ENCODE measurements around the gene RNF214. TPM values are rescaled to one million over a fixed set of nuclear protein-coding genes. Genes with fewer than 3 reads are reported as not detected.

Gene RNF214
- polyA plus RNA-seq, 3 donors = 6.4 to 13.8 (median 7.8) TPM

GRCh38 chr11:117199053-117199915, 33.2 kb upstream of the RNF214 start, which contains the start of gene TAGLN:
Gene TAGLN, plus strand, starts transcription at chr11:117199370. Its CDS starts 3,644 bp downstream, at chr11:117203014.
- Histone ChIP-seq H2AFZ (ENCODE audit: insufficient read depth, low read depth, low read length, poor library complexity, severe bottlenecking) (no peak within 1 kb of the TSS), H3K27me3 (ENCODE audit: control insufficient read depth in 2 of 2, insufficient read depth in 2 of 2, low read length in 2 of 2) (no peaks in the 10 kb centered on the region), H3K9me3 (replicated peaks in 1 of 2; ENCODE audit: control insufficient read depth in 1 of 2, insufficient read depth in 1 of 2, low read length in 2 of 2) (no peaks in the 10 kb centered on the region), H3K4me2 (replicated peaks; ENCODE audit: extremely low read depth, low read length, poor library complexity, severe bottlenecking) (no peak within 1 kb of the TSS), H4K20me1 (ENCODE audit: insufficient read depth, low read length) (peaks cover 12% of the 10 kb centered on the region), H3K79me2 (ENCODE audit: insufficient read depth, low read length) (no peaks in the 10 kb centered on the region), H3K9ac (ENCODE audit: insufficient read depth, low read length, poor library complexity, severe bottlenecking) (no peak within 1 kb of the TSS), H3K4me3 (replicated peaks in 1 of 3; ENCODE audit: low read depth in 2 of 3, low read length in 3 of 3) (no peak within 1 kb of the TSS), H3K4me1 (ENCODE audit: control insufficient read depth in 1 of 2, insufficient read depth in 2 of 2, low read length in 2 of 2) (peaks cover 18 to 26% of the 10 kb centered on the region in 2 donors), H3K27ac (ENCODE audit: low read depth in 1 of 2, low read length in 2 of 2) (no peak within 1 kb of the TSS), H3K36me3 (replicated peaks in 1 of 2; ENCODE audit: control insufficient read depth in 1 of 2, insufficient read depth in 2 of 2, low read length in 2 of 2) (peaks cover 39 to 60% of the 10 kb centered on the region in 2 donors)
- Mint-ChIP-seq H3K4me3 (peak within 1 kb of the TSS in 1 of 2 donors; percentile 16), H3K27ac (peak within 1 kb of the TSS in 3 of 7 donors; percentile 6 to 45 (median 32)), H3K4me1 (peaks cover 35% of the 10 kb centered on the region), H3K27me3 (ENCODE audit: low read depth in 3 of 3) (peaks cover 3 to 7% (median 6%) of the 10 kb centered on the region in 3 donors), H3K36me3 (peaks cover 54 to 66% of the 10 kb centered on the region in 2 donors), H3K9me3 (peaks cover 0 to 3% (median 0%) of the 10 kb centered on the region in 7 donors)
- TF ChIP-seq, protein P1, sequence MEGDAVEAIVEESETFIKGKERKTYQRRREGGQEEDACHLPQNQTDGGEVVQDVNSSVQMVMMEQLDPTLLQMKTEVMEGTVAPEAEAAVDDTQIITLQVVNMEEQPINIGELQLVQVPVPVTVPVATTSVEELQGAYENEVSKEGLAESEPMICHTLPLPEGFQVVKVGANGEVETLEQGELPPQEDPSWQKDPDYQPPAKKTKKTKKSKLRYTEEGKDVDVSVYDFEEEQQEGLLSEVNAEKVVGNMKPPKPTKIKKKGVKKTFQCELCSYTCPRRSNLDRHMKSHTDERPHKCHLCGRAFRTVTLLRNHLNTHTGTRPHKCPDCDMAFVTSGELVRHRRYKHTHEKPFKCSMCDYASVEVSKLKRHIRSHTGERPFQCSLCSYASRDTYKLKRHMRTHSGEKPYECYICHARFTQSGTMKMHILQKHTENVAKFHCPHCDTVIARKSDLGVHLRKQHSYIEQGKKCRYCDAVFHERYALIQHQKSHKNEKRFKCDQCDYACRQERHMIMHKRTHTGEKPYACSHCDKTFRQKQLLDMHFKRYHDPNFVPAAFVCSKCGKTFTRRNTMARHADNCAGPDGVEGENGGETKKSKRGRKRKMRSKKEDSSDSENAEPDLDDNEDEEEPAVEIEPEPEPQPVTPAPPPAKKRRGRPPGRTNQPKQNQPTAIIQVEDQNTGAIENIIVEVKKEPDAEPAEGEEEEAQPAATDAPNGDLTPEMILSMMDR (IDR thresholded peaks at IDR 0.05) = no peak
- intact Hi-C loops (cut with micrococcal nuclease) = no loop called here
- DNase-seq = no peak
- 67% methylated on average over 14 of the region's 34 CpGs for WGBS (ENCODE audit: insufficient coverage)

- TF ChIP-seq, protein P1 (IDR thresholded peaks at IDR 0.05) = no peak
- H3K4me2 ChIP-seq (replicated peaks; ENCODE audit: extremely low read depth, low read length, poor library complexity, severe bottlenecking) = no peak overlapping the region
- no peak overlapping the region for H3K9ac ChIP-seq (ENCODE audit: insufficient read depth, low read length, poor library complexity, severe bottlenecking)
- no peaks in the 10 kb centered on the region for H3K27me3 ChIP-seq (ENCODE audit: control insufficient read depth in 2 of 2, insufficient read depth in 2 of 2, low read length in 2 of 2)
- no peaks in the 10 kb centered on the region for H3K79me2 ChIP-seq (ENCODE audit: insufficient read depth, low read length)
- intact Hi-C loops (cut with micrococcal nuclease) = no loop called here
- Mint-ChIP-seq H3K36me3 (peaks cover 57 to 67% of the 10 kb centered on the region in 2 donors), H3K27ac (peak overlapping the region in 2 of 7 donors; percentile 45 to 71), H3K4me1 (peaks cover 27% of the 10 kb centered on the region), H3K9me3 (peaks cover 0 to 3% (median 0%) of the 10 kb centered on the region in 7 donors), H3K4me3 (no peak overlapping the region), H3K27me3 (ENCODE audit: low read depth in 3 of 3) (peaks cover 3 to 7% (median 6%) of the 10 kb centered on the region in 3 donors)
- DNase-seq = no peak
- peaks cover 9 to 17% of the 10 kb centered on the region in 2 donors for H3K4me1 ChIP-seq (ENCODE audit: control insufficient read depth in 1 of 2, insufficient read depth in 2 of 2, low read length in 2 of 2)
- H3K4me3 ChIP-seq (replicated peaks in 1 of 3; ENCODE audit: low read depth in 2 of 3, low read length in 3 of 3) = no peak overlapping the region
- 79% methylated on average over 8 of the region's 13 CpGs for WGBS (ENCODE audit: insufficient coverage)
- H3K9me3 ChIP-seq (replicated peaks in 1 of 2; ENCODE audit: control insufficient read depth in 1 of 2, insufficient read depth in 1 of 2, low read length in 2 of 2) = no peaks in the 10 kb centered on the region
- peaks cover 46 to 62% of the 10 kb centered on the region in 2 donors for H3K36me3 ChIP-seq (replicated peaks in 1 of 2; ENCODE audit: control insufficient read depth in 1 of 2, insufficient read depth in 2 of 2, low read length in 2 of 2)
- H2AFZ ChIP-seq (ENCODE audit: insufficient read depth, low read depth, low read length, poor library complexity, severe bottlenecking) = no peak overlapping the region
- H3K27ac ChIP-seq (ENCODE audit: low read depth in 1 of 2, low read length in 2 of 2) = no peak overlapping the region
- peaks cover 12% of the 10 kb centered on the region for H4K20me1 ChIP-seq (ENCODE audit: insufficient read depth, low read length)
Measured at GRCh38 chr11:117199916-117200812, 32.3 kb upstream of the RNF214 start.
